ENCODE measurements around the gene ST6GAL1. TPM values are rescaled to one million over a fixed set of nuclear protein-coding genes. Genes with fewer than 3 reads are reported as not detected.

Gene ST6GAL1
- total RNA-seq, 1 donor from 2014 or later = 156 TPM

DNA sequence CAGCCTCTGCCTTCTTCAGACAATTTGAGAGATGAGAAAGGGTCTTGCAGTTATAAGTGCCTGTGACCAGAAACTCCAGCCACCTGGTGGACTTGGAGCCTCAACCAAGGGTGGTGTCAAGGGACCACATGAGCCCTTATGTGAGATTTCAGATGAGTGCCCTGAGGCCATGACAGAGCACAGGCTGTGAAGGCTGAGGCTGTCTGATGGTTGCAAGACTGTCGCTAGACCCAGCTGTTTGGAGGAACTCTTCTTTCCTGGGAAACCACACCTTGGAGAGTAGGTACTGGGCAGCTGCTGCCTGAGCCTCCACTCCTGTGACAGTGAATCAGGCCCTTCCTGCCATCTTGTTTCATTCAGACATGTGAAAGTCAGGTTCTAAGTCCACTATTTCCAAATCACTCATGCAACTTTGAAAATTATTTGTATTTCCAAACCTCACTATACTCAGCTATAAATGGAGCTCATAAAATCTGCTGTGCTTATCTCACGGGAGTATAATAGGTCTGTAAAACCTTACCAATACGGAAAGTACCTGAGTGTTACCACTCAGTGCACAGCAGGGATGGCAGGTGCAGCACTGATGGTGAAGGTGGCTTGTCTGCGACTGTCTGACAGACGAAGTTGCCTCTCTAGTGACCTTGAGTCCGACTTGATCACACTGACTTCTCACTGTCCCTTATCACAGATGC lies 109.5 kb downstream of the ST6GAL1 start:
- Mint-ChIP-seq H3K27me3 (ENCODE audit: unreplicated experiment) (no peaks in the 10 kb centered on the region), H3K4me3 (ENCODE audit: unreplicated experiment) (no peak overlapping the region), H3K4me1 (ENCODE audit: low read depth, unreplicated experiment) (peaks cover 3% of the 10 kb centered on the region), H3K36me3 (ENCODE audit: unreplicated experiment) (peaks cover 17% of the 10 kb centered on the region), H3K27ac (ENCODE audit: unreplicated experiment) (no peak overlapping the region), H3K9me3 (ENCODE audit: unreplicated experiment) (peaks cover 2% of the 10 kb centered on the region)
- TF ChIP-seq, protein P1, sequence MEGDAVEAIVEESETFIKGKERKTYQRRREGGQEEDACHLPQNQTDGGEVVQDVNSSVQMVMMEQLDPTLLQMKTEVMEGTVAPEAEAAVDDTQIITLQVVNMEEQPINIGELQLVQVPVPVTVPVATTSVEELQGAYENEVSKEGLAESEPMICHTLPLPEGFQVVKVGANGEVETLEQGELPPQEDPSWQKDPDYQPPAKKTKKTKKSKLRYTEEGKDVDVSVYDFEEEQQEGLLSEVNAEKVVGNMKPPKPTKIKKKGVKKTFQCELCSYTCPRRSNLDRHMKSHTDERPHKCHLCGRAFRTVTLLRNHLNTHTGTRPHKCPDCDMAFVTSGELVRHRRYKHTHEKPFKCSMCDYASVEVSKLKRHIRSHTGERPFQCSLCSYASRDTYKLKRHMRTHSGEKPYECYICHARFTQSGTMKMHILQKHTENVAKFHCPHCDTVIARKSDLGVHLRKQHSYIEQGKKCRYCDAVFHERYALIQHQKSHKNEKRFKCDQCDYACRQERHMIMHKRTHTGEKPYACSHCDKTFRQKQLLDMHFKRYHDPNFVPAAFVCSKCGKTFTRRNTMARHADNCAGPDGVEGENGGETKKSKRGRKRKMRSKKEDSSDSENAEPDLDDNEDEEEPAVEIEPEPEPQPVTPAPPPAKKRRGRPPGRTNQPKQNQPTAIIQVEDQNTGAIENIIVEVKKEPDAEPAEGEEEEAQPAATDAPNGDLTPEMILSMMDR (IDR thresholded peaks at IDR 0.05; ENCODE audit: partially characterized antibody, unreplicated experiment) = no peak
- no peak for DNase-seq

DNA sequence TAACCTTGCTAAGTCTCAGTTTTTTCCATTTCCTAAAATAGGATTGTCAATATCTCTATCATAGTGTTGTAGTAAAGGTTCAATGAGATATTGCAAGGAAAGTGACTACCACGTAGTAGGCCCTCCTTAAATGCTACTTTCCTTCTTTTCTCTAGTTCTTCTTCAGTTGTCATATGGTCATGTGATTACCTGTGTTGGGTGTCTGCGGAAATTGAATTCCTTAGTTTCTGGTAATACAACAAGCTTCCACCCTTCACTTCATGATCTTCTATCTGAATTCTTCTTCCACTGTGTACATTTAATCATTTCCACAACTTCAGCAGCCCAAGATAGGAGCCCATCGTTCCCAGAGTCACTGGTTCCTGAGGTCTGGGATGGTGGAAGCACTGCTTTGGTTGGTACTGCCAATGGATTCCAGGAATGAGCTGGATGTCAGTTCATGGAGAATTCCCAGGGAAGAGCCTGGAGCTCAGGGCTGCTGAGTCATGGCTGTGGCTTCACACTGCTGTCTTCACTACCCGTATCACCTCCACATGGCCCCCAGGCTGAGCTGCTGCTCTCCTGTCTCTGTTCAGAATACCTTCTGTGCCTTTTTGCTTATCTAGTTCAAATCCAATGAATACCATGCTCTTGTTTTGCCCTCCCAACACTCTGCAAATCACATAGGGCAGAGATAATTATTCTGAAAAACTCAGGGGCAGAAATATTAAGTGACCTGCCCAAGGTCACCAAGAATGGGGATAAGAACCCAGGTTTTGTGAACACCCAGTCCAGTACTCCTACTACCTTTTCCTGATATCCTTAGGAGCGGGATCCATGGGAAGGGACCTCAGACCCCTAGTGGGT lies 110.4 kb downstream of the ST6GAL1 start:
- DNase-seq = no peak
- Mint-ChIP-seq H3K36me3 (ENCODE audit: unreplicated experiment) (peaks cover 13% of the 10 kb centered on the region), H3K4me3 (ENCODE audit: unreplicated experiment) (no peak overlapping the region), H3K27me3 (ENCODE audit: unreplicated experiment) (no peaks in the 10 kb centered on the region), H3K9me3 (ENCODE audit: unreplicated experiment) (peaks cover 2% of the 10 kb centered on the region), H3K4me1 (ENCODE audit: low read depth, unreplicated experiment) (peaks cover 3% of the 10 kb centered on the region), H3K27ac (ENCODE audit: unreplicated experiment) (no peak overlapping the region)
- TF ChIP-seq, protein P1 (IDR thresholded peaks at IDR 0.05; ENCODE audit: partially characterized antibody, unreplicated experiment) = no peak

DNA sequence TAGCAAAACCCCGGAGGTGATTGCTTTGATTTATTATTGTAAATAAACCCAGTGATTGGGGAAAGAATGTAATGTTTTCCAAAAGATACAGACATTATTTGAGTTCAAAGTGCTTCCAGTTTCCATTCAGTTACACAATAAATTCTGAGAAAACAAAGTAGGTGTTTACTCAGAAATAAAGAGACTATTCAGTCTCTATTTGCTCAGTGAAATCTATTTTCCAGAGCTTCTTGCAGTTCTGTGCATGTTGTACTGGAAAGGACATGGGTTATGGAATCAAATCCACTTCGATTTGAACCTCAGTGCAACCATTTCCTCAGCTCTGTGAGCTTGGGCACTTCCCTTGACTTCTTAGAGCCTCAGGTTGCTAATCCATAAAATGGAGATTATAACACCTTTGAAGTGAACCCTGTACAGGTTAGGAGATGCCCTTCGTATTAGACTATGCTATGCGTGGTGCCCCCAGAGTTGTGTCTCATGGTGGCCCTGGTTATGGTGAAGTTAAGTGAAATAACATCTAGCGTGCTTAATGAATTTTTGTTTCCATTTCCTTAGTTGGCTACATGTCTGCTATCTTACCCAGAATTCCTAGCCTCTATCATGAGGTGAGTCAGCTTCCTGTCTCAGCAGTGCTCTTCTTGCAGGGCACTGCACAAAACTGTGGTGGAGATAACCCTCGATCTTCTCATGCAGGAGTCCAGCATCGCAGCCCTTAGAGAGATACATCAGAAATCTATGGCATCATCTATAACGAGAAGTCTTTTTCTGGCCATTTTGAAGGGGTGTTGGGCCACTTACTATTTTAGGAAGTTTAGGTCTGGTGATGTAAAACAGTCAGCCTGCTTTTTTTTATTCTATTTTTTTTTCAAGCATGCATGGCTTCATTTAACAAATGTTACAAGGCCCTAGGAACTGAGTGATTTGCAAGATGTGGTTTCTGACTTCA lies 111.3 kb downstream of the ST6GAL1 start:
- H3K36me3 Mint-ChIP-seq (ENCODE audit: unreplicated experiment) = peaks cover 13% of the 10 kb centered on the region
- H3K4me3 Mint-ChIP-seq (ENCODE audit: unreplicated experiment) = no peak overlapping the region
- TF ChIP-seq, protein P1 (IDR thresholded peaks at IDR 0.05; ENCODE audit: partially characterized antibody, unreplicated experiment) = no peak
- H3K9me3 Mint-ChIP-seq (ENCODE audit: unreplicated experiment) = peaks cover 2% of the 10 kb centered on the region
- H3K27me3 Mint-ChIP-seq (ENCODE audit: unreplicated experiment) = no peaks in the 10 kb centered on the region
- H3K4me1 Mint-ChIP-seq (ENCODE audit: low read depth, unreplicated experiment) = peaks cover 3% of the 10 kb centered on the region
- no peak overlapping the region for H3K27ac Mint-ChIP-seq (ENCODE audit: unreplicated experiment)
- DNase-seq = no peak

DNA sequence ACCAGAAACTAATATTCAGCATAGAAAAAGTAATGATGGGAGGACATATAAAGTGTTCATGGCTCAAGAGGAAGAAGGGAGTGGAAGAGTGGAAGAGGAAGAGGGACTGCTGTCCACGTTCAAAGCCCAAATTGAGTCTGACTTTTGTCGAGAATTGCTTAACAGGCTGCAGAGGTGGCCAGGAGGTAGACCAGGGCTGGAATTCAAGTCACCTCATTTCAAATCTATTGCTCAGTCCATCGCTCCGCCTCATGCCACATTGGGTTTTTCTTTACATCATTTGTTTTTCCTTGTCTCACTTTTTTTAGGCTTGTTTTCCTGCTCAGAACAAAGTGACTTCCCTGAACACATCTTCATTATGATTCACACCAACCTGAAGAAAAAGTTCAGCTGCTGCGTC lies 112.0 kb downstream of the ST6GAL1 start:
- Mint-ChIP-seq H3K4me3 (ENCODE audit: unreplicated experiment) (no peak overlapping the region), H3K36me3 (ENCODE audit: unreplicated experiment) (peaks cover 13% of the 10 kb centered on the region), H3K27me3 (ENCODE audit: unreplicated experiment) (no peaks in the 10 kb centered on the region), H3K9me3 (ENCODE audit: unreplicated experiment) (peaks cover 2% of the 10 kb centered on the region), H3K27ac (ENCODE audit: unreplicated experiment) (no peak overlapping the region), H3K4me1 (ENCODE audit: low read depth, unreplicated experiment) (peaks cover 3% of the 10 kb centered on the region)
- no peak for DNase-seq
- TF ChIP-seq, protein P1 (IDR thresholded peaks at IDR 0.05; ENCODE audit: partially characterized antibody, unreplicated experiment) = no peak
